Neural progenitor cell (in vitro differentiated cells): ENCODE measurements around the gene PAPSS2. TPM values are rescaled to one million over a fixed set of nuclear protein-coding genes. Genes with fewer than 3 reads are reported as not detected.

Source experiments
- DNase-seq: peaks from one replicate; pipeline ENCODE4 v3.0.0-alpha.2; 2016; ENCODE audit warnings: low spot score
- H2AFZ ChIP-seq: fragments of 200-600 bp; sonication (generic); replicated peaks from 2 replicates; pipeline ENCODE4 v1.6.1; 2016; ENCODE audit warnings: antibody characterized with exemption
- H3F3A ChIP-seq: fragments of 200-600 bp; sonication (generic); 2 replicates; pipeline ENCODE4 v1.6.1; 2016; ENCODE audit warnings: antibody characterized with exemption, low read depth
- H3K27ac ChIP-seq: fragments of 200-600 bp; sonication (generic); 2 replicates; pipeline ENCODE4 v1.5.1; 2016; ENCODE audit warnings: mild to moderate bottlenecking
- H3K27me3 ChIP-seq: fragments of 200-600 bp; sonication (generic); 2 replicates; pipeline ENCODE4 v1.6.1; 2016; ENCODE audit warnings: mild to moderate bottlenecking, moderate library complexity
- H3K36me3 ChIP-seq: fragments of 200-600 bp; sonication (generic); 2 replicates; pipeline ENCODE4 v1.5.1; 2016
- H3K4me1 ChIP-seq: fragments of 200-600 bp; sonication (generic); 2 replicates; pipeline ENCODE4 v1.6.1; 2016; ENCODE audit warnings: mixed run types
- H3K4me2 ChIP-seq: fragments of 200-600 bp; sonication (generic); 2 replicates; pipeline ENCODE4 v1.6.1; 2016
- H3K4me3 ChIP-seq: fragments of 200-600 bp; sonication (generic); 2 replicates; pipeline ENCODE4 v1.5.1; 2016
- H3K79me2 ChIP-seq: fragments of 200-600 bp; sonication (generic); 2 replicates; pipeline ENCODE4 v1.6.1; 2016; ENCODE audit warnings: low read depth
- H3K9ac ChIP-seq: fragments of 200-600 bp; sonication (generic); 2 replicates; pipeline ENCODE4 v1.6.1; 2016
- H3K9me3 ChIP-seq: fragments of 200-600 bp; sonication (generic); 2 replicates; pipeline ENCODE4 v1.5.1; 2016; ENCODE audit warnings: low read depth
- H4K20me1 ChIP-seq: fragments of 200-600 bp; sonication (generic); 2 replicates; pipeline ENCODE4 v1.6.1; 2016; ENCODE audit warnings: low read depth
- H3K27ac Mint-ChIP-seq: 3 replicates; pipeline ENCODE4 v1.8.0; 2021; ENCODE audit warnings: mixed read lengths
- H3K27me3 Mint-ChIP-seq: 2 replicates; pipeline ENCODE4 v1.8.0; 2022; ENCODE audit warnings: low read depth, mild to moderate bottlenecking, inconsistent platforms, moderate library complexity, mixed read lengths; ENCODE audit not compliant: insufficient read depth
- H3K36me3 Mint-ChIP-seq: 3 replicates; pipeline ENCODE4 v1.8.0; 2021; ENCODE audit warnings: mixed read lengths
- H3K4me1 Mint-ChIP-seq: 3 replicates; pipeline ENCODE4 v1.8.0; 2021; ENCODE audit warnings: mixed read lengths
- H3K4me3 Mint-ChIP-seq: 3 replicates; pipeline ENCODE4 v1.8.0; 2021; ENCODE audit warnings: mild to moderate bottlenecking, moderate library complexity, mixed read lengths
- H3K9me3 Mint-ChIP-seq: 3 replicates; pipeline ENCODE4 v1.8.0; 2020; ENCODE audit warnings: mixed read lengths
- EZH2 ChIP-seq: fragments of 200-600 bp; sonication (generic); IDR thresholded peaks from 2 replicates; pipeline ENCODE4 v1.6.1; 2017; ENCODE audit warnings: antibody characterized with exemption, mild to moderate bottlenecking, moderate library complexity
- EZH2phosphoT487 ChIP-seq: fragments of 200-600 bp; sonication (generic); IDR thresholded peaks from 2 replicates; pipeline ENCODE4 v1.6.1; 2017; ENCODE audit warnings: antibody characterized with exemption
- total RNA-seq: library from RNA; depleted of rRNA; stranded (reverse); fragments of >200 nt; gene quantifications from 2 replicates; pipeline ENCODE4 v1.2.3, GENCODE V29; 2015; ENCODE audit warnings: low replicate concordance
- TF ChIP-seq, protein P1 (sequence below): fragments of 200-600 bp; sonication (generic); IDR thresholded peaks from 2 replicates; pipeline ENCODE4 v1.5.1; 2017; ENCODE audit warnings: antibody characterized with exemption, mild to moderate bottlenecking

Gene PAPSS2
- total RNA-seq, 1 donor from 2014 or later = 6.0 TPM

DNA sequence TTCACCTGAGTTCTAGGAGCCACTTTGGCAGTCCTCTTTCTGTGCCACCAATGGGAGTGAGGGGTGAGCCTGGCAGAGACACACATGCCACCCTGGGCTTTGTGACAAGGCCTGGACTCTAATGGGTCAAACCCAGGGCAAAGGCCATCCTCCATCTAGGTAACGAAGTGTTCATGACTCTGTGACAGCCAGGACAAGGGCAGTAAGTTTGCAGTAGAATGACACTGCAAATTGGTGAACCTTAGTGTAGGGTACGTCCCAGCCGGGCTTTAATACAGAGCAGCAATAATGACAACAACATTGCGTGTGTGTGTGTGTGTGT lies 43.3 kb downstream of the PAPSS2 start:
- Histone ChIP-seq H3K9ac (no peak overlapping the region), H3F3A (no peaks in the 10 kb centered on the region), H3K27me3 (no peaks in the 10 kb centered on the region), H3K36me3 (no peaks in the 10 kb centered on the region), H3K9me3 (no peaks in the 10 kb centered on the region), H3K4me2 (no peak overlapping the region), H3K79me2 (no peaks in the 10 kb centered on the region), H3K4me1 (no peaks in the 10 kb centered on the region), H3K27ac (no peak overlapping the region), H2AFZ (no peak overlapping the region), H3K4me3 (no peak overlapping the region), H4K20me1 (no peaks in the 10 kb centered on the region)
- H3K9me3 Mint-ChIP-seq = no peaks in the 10 kb centered on the region
- H3K36me3 Mint-ChIP-seq = no peaks in the 10 kb centered on the region
- H3K4me1 Mint-ChIP-seq = no peaks in the 10 kb centered on the region
- no peaks in the 10 kb centered on the region for H3K27me3 Mint-ChIP-seq
- H3K4me3 Mint-ChIP-seq = no peak overlapping the region
- H3K27ac Mint-ChIP-seq = no peak overlapping the region
- DNase-seq = no peak
- TF ChIP-seq, protein P1, sequence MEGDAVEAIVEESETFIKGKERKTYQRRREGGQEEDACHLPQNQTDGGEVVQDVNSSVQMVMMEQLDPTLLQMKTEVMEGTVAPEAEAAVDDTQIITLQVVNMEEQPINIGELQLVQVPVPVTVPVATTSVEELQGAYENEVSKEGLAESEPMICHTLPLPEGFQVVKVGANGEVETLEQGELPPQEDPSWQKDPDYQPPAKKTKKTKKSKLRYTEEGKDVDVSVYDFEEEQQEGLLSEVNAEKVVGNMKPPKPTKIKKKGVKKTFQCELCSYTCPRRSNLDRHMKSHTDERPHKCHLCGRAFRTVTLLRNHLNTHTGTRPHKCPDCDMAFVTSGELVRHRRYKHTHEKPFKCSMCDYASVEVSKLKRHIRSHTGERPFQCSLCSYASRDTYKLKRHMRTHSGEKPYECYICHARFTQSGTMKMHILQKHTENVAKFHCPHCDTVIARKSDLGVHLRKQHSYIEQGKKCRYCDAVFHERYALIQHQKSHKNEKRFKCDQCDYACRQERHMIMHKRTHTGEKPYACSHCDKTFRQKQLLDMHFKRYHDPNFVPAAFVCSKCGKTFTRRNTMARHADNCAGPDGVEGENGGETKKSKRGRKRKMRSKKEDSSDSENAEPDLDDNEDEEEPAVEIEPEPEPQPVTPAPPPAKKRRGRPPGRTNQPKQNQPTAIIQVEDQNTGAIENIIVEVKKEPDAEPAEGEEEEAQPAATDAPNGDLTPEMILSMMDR = no peak
- TF ChIP-seq EZH2 = no peak
- TF ChIP-seq EZH2phosphoT487 = no peak

DNA sequence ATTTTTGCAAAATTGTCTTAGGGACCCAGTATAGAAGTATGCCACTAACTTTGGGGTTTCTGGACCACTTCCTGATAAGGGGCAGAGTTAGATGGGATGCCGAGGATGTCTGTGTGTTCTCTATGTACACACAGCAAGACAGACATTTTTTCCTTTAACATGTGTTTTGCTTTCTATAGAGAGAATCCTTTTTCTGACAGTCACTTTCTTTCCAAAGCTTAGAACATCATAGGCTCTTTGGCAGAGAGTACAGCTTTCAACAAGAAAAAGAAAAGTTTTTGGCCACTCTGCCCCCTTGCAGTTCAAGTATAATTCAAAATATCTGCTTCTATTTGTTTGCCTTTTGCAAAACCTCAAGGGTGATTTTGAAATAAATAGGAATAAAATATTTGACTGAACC lies 44.1 kb downstream of the PAPSS2 start:
- no peaks in the 10 kb centered on the region for H3K27me3 Mint-ChIP-seq
- Histone ChIP-seq H4K20me1 (no peaks in the 10 kb centered on the region), H3K4me2 (no peak overlapping the region), H3K4me3 (no peak overlapping the region), H2AFZ (no peak overlapping the region), H3K79me2 (no peaks in the 10 kb centered on the region), H3K27ac (no peak overlapping the region), H3K9ac (no peak overlapping the region), H3F3A (no peaks in the 10 kb centered on the region), H3K27me3 (no peaks in the 10 kb centered on the region), H3K9me3 (no peaks in the 10 kb centered on the region), H3K4me1 (no peaks in the 10 kb centered on the region), H3K36me3 (no peaks in the 10 kb centered on the region)
- no peak overlapping the region for H3K4me3 Mint-ChIP-seq
- TF ChIP-seq EZH2phosphoT487 (no peak), EZH2 (no peak)
- TF ChIP-seq, protein P1 = no peak
- no peak overlapping the region for H3K27ac Mint-ChIP-seq
- no peaks in the 10 kb centered on the region for H3K36me3 Mint-ChIP-seq
- no peaks in the 10 kb centered on the region for H3K4me1 Mint-ChIP-seq
- no peak for DNase-seq
- no peaks in the 10 kb centered on the region for H3K9me3 Mint-ChIP-seq

DNA sequence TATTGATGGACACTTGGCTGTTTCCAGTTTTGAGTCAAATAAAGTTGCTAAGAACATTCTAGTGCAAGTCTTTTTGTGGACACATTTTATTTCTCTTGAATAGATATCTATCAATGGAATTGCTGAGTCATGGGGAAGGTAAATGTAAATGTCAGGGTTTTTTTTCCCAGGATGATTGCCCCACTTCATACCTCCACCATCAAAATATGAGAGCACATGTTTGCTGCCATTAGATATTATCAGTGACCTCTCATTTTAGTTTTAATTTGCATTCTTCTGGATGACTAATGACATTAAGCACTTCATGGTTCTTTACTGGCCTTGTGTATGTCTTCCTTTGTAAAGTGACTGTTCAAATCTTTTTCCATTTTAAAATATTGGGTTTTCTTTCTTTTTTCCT lies 45.7 kb downstream of the PAPSS2 start:
- Histone ChIP-seq H3K9ac (no peak overlapping the region), H3K4me1 (no peaks in the 10 kb centered on the region), H3K9me3 (no peaks in the 10 kb centered on the region), H3K36me3 (no peaks in the 10 kb centered on the region), H3K4me2 (no peak overlapping the region), H3K79me2 (no peaks in the 10 kb centered on the region), H4K20me1 (no peaks in the 10 kb centered on the region), H3K4me3 (no peak overlapping the region), H3F3A (no peaks in the 10 kb centered on the region), H3K27me3 (no peaks in the 10 kb centered on the region), H2AFZ (no peak overlapping the region), H3K27ac (no peak overlapping the region)
- Mint-ChIP-seq H3K27ac (no peak overlapping the region), H3K4me3 (no peak overlapping the region), H3K4me1 (no peaks in the 10 kb centered on the region), H3K27me3 (no peaks in the 10 kb centered on the region), H3K36me3 (no peaks in the 10 kb centered on the region), H3K9me3 (no peaks in the 10 kb centered on the region)
- TF ChIP-seq EZH2phosphoT487 (no peak), EZH2 (no peak)
- TF ChIP-seq, protein P1 = no peak
- no peak for DNase-seq

DNA sequence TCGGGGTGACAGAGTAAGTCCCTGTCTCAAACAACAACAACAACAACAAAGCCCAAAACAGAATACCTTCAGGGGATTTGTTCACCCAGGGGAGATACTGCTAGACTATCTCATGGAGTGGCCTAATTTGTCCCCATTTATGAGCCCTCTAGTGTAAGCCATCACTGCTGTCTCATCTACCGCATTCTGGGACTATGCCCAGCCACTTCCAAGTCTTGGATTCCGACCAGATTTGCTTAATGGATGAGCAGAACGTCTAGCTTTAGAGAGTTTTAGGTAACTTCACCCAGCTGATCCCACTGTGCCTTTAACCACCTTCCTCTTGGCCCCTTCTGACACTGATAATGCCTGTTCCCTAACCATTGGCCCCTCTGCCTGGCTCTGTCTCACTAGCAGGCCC lies 47.1 kb downstream of the PAPSS2 start:
- H3K4me3 Mint-ChIP-seq = no peak overlapping the region
- H2AFZ ChIP-seq = no peak overlapping the region
- no peaks in the 10 kb centered on the region for H3K36me3 ChIP-seq
- H3K4me1 Mint-ChIP-seq = no peaks in the 10 kb centered on the region
- no peak overlapping the region for H3K27ac Mint-ChIP-seq
- TF ChIP-seq, protein P1 = no peak
- TF ChIP-seq EZH2phosphoT487 = no peak
- TF ChIP-seq EZH2 = no peak
- H3K4me3 ChIP-seq = no peak overlapping the region
- no peak overlapping the region for H3K27ac ChIP-seq
- no peak overlapping the region for H3K9ac ChIP-seq
- DNase-seq = no peak
- H3K9me3 Mint-ChIP-seq = no peaks in the 10 kb centered on the region
- H3K36me3 Mint-ChIP-seq = no peaks in the 10 kb centered on the region
- no peaks in the 10 kb centered on the region for H3F3A ChIP-seq
- H4K20me1 ChIP-seq = no peaks in the 10 kb centered on the region
- no peaks in the 10 kb centered on the region for H3K27me3 ChIP-seq
- no peaks in the 10 kb centered on the region for H3K79me2 ChIP-seq
- H3K4me2 ChIP-seq = no peak overlapping the region
- no peaks in the 10 kb centered on the region for H3K27me3 Mint-ChIP-seq
- H3K4me1 ChIP-seq = no peaks in the 10 kb centered on the region
- no peaks in the 10 kb centered on the region for H3K9me3 ChIP-seq
